H1 (cell line): ENCODE measurements around the gene DYNC2H1. TPM values are rescaled to one million over a fixed set of nuclear protein-coding genes. Genes with fewer than 3 reads are reported as not detected.

Experiments
- CTCF ChIA-PET: fragments of 300-600 bp; sonication (Branson Sonifier 250); formaldehyde crosslinking; loops from one replicate; lab custom pipeline; 2021; ENCODE audit not compliant: partially characterized antibody; lab: Charles Lee
- POLR2A ChIA-PET: fragments of 300-600 bp; sonication (Branson Sonifier 250); formaldehyde crosslinking; loops from one replicate; lab custom pipeline; 2021; ENCODE audit warnings: inconsistent platforms; ENCODE audit not compliant: partially characterized antibody; lab: Charles Lee
- DNase-seq, 2 experiments: peaks; one replicate each; pipeline versions ENCODE4 v3.0.0 to v3.0.0-alpha.2; 2010 to 2022; ENCODE audit warnings: low spot score in 2 of 2, low read depth in 1 of 2, mixed read lengths in 1 of 2
- FAIRE-seq: peaks from 2 replicates; lab custom pipeline; 2011; peaks lifted over from hg19 to GRCh38; lab: Jason Lieb, UNC
- H2AFZ ChIP-seq: 2 replicates; pipeline ENCODE4 v1.8.1; 2012; ENCODE audit warnings: low read length, inconsistent platforms
- H2AK5ac ChIP-seq: 2 replicates; pipeline ENCODE4 v1.6.1; 2013; ENCODE audit warnings: low read depth, low read length
- H2BK120ac ChIP-seq: replicated peaks from 2 replicates; pipeline ENCODE3; 2013; ENCODE audit warnings: low read depth, low read length, inconsistent platforms
- H2BK12ac ChIP-seq: 2 replicates; pipeline ENCODE4 v1.6.1; 2013; ENCODE audit warnings: low read depth, low read length
- H2BK15ac ChIP-seq: 2 replicates; pipeline ENCODE4 v1.6.1; 2013; ENCODE audit warnings: low read length
- H2BK20ac ChIP-seq: 2 replicates; pipeline ENCODE4 v1.6.1; 2013; ENCODE audit warnings: low read length
- H2BK5ac ChIP-seq: 2 replicates; pipeline ENCODE4 v1.6.1; 2013; ENCODE audit warnings: low read depth, low read length
- H3K14ac ChIP-seq: 2 replicates; pipeline ENCODE4 v1.6.1; 2013; ENCODE audit warnings: inconsistent platforms; ENCODE audit not compliant: insufficient read length
- H3K18ac ChIP-seq: 2 replicates; pipeline ENCODE4 v1.6.1; 2013; ENCODE audit warnings: low read length; ENCODE audit errors: extremely low read depth
- H3K23ac ChIP-seq: 2 replicates; pipeline ENCODE4 v1.6.1; 2013; ENCODE audit warnings: inconsistent platforms; ENCODE audit not compliant: insufficient read length
- H3K23me2 ChIP-seq: 2 replicates; pipeline ENCODE4 v1.6.1; 2013; ENCODE audit warnings: low read depth, low read length
- H3K27ac ChIP-seq: 2 replicates; pipeline ENCODE4 v1.6.1; 2011; ENCODE audit warnings: low read depth, low read length, inconsistent platforms
- H3K27me3 ChIP-seq, 4 experiments: replicated peaks in 1 of 4; 1 replicate in 1 of 4; 2 replicates in 3 of 4; pipeline versions ENCODE4 v1.6.1 to v1.8.1; 2011 to 2013; ENCODE audit warnings: low read length in 3 of 4, mild to moderate bottlenecking in 3 of 4, inconsistent platforms in 2 of 4, mixed read lengths in 2 of 4, moderate library complexity in 1 of 4; ENCODE audit not compliant: control insufficient read depth in 3 of 4, insufficient read depth in 3 of 4; ENCODE audit errors: extremely low read depth in 1 of 4
- H3K36me3 ChIP-seq, 4 experiments: 2 replicates each; pipeline versions ENCODE4 v1.6.1 to v1.8.1; 2011 to 2013; ENCODE audit warnings: mild to moderate bottlenecking in 4 of 4, low read length in 3 of 4, moderate library complexity in 2 of 4, control low read depth in 1 of 4, inconsistent platforms in 1 of 4; ENCODE audit not compliant: insufficient read depth in 4 of 4, control insufficient read depth in 2 of 4
- H3K4ac ChIP-seq: replicated peaks from 2 replicates; pipeline ENCODE3; 2013; ENCODE audit warnings: low read length, low read depth, mixed read lengths, inconsistent platforms; ENCODE audit not compliant: insufficient read length
- H3K4me1 ChIP-seq, 4 experiments: replicated peaks in 1 of 4; 1 replicate in 1 of 4; 2 replicates in 3 of 4; pipeline versions ENCODE4 v1.6.1 to v1.8.1; 2011 to 2013; ENCODE audit warnings: low read length in 3 of 4, inconsistent platforms in 2 of 4, mixed read lengths in 1 of 4; ENCODE audit not compliant: insufficient read depth in 4 of 4, control insufficient read depth in 3 of 4
- H3K4me2 ChIP-seq, 2 experiments: 2 replicates each; pipeline versions ENCODE4 v1.6.1 to v1.8.1; 2011 to 2013; ENCODE audit warnings: low read depth in 2 of 2, low read length in 2 of 2, control low read depth in 1 of 2, inconsistent platforms in 1 of 2, mild to moderate bottlenecking in 1 of 2; ENCODE audit not compliant: insufficient read depth in 1 of 2
- H3K4me3 ChIP-seq, 4 experiments: fragments of 200-600, 300-600 bp in 1 of 4; sonication (generic), shearing (Covaris generic), sonication (Bioruptor Twin) in 1 of 4; 2 replicates each; pipeline versions ENCODE4 v1.5.1 to v1.8.1; 2011 to 2016; ENCODE audit warnings: low read length in 4 of 4, low read depth in 3 of 4, control low read depth in 2 of 4, inconsistent platforms in 2 of 4, mild to moderate bottlenecking in 2 of 4, mixed read lengths in 1 of 4, moderate library complexity in 1 of 4; ENCODE audit not compliant: insufficient read depth in 2 of 4; ENCODE audit errors: extremely low read depth in 1 of 4
- H3K56ac ChIP-seq: replicated peaks from 2 replicates; pipeline ENCODE3; 2013; ENCODE audit warnings: low read depth, mild to moderate bottlenecking, mixed read lengths, low read length, inconsistent platforms; ENCODE audit not compliant: insufficient read length
- H3K79me1 ChIP-seq: 2 replicates; pipeline ENCODE4 v1.6.1; 2013; ENCODE audit warnings: low read depth, low read length, control low read depth
- H3K79me2 ChIP-seq, 2 experiments: 2 replicates each; pipeline versions ENCODE4 v1.6.1 to v1.8.1; 2012 to 2013; ENCODE audit warnings: low read length in 2 of 2, mild to moderate bottlenecking in 2 of 2, inconsistent platforms in 1 of 2; ENCODE audit not compliant: insufficient read depth in 2 of 2, control insufficient read depth in 1 of 2
- H3K9ac ChIP-seq, 4 experiments: replicated peaks in 1 of 4; 1 replicate in 1 of 4; 2 replicates in 3 of 4; pipeline versions ENCODE4 v1.6.1 to v1.8.1; 2011 to 2013; ENCODE audit warnings: low read depth in 3 of 4, low read length in 3 of 4, control low read depth in 2 of 4, mild to moderate bottlenecking in 2 of 4, moderate library complexity in 2 of 4, inconsistent platforms in 1 of 4; ENCODE audit errors: extremely low read depth in 1 of 4
- H3K9me3 ChIP-seq, 2 experiments: 2 replicates each; pipeline versions ENCODE4 v1.6.1 to v1.8.1; 2012 to 2013; ENCODE audit warnings: mild to moderate bottlenecking in 2 of 2, moderate library complexity in 2 of 2, control low read depth in 1 of 2, inconsistent platforms in 1 of 2, low read depth in 1 of 2, low read length in 1 of 2, mixed read lengths in 1 of 2; ENCODE audit not compliant: insufficient read depth in 2 of 2
- H4K20me1 ChIP-seq, 2 experiments: replicated peaks in 1 of 2; 2 replicates each; pipeline versions ENCODE3 to v1.8.1; 2011 to 2013; ENCODE audit warnings: inconsistent platforms in 2 of 2, low read length in 2 of 2, mild to moderate bottlenecking in 1 of 2; ENCODE audit not compliant: insufficient read depth in 2 of 2, control insufficient read depth in 1 of 2
- H4K5ac ChIP-seq: 2 replicates; pipeline ENCODE4 v1.6.1; 2013; ENCODE audit warnings: low read length, low read depth, mixed read lengths, inconsistent platforms; ENCODE audit not compliant: insufficient read length
- H4K8ac ChIP-seq: 2 replicates; pipeline ENCODE4 v1.8.0; 2013; ENCODE audit warnings: mild to moderate bottlenecking, moderate library complexity, low read length, inconsistent platforms; ENCODE audit not compliant: insufficient read depth; ENCODE audit errors: extremely low read depth
- H4K91ac ChIP-seq: replicated peaks from 2 replicates; pipeline ENCODE3; 2013; ENCODE audit warnings: low read length, mixed read lengths, inconsistent platforms; ENCODE audit not compliant: insufficient read length
- BRCA1 ChIP-seq: IDR thresholded peaks from 2 replicates; pipeline ENCODE4 v1.6.1; 2012; ENCODE audit warnings: low read depth, low read length, improper control_type of control experiment
- JUND ChIP-seq: IDR thresholded peaks from 2 replicates; pipeline ENCODE4 v1.6.1; 2011; ENCODE audit warnings: mild to moderate bottlenecking, improper control_type of control experiment, low read length
- MAFK ChIP-seq: IDR thresholded peaks from 2 replicates; pipeline ENCODE4 v1.6.1; 2012; ENCODE audit warnings: low read depth, mild to moderate bottlenecking, improper control_type of control experiment, low read length
- RBBP5 ChIP-seq: IDR thresholded peaks from 2 replicates; pipeline ENCODE4 v1.7.1; 2012; ENCODE audit warnings: low read depth, mild to moderate bottlenecking, inconsistent platforms, low read length, moderate library complexity, borderline replicate concordance
- SAP30 ChIP-seq: fragments of 300-600 bp; sonication (generic); IDR thresholded peaks from 2 replicates; pipeline ENCODE4 v1.7.1; 2012; ENCODE audit warnings: low read length, moderate library complexity, mild to moderate bottlenecking, inconsistent platforms; ENCODE audit not compliant: insufficient read depth, insufficient replicate concordance
- ZNF274 ChIP-seq: IDR thresholded peaks from 2 replicates; pipeline ENCODE4 v1.7.0; 2012; ENCODE audit warnings: low read length, borderline replicate concordance; ENCODE audit errors: extremely low read depth
- WGBS, 2 experiments: shearing (Covaris generic) in 1 of 2; methylation state at CpG; one replicate each; pipeline versions ENCODE4 v1.1.6 to v1.1.7; 2013 to 2015; ENCODE audit warnings: low lambda C conversion rate in 2 of 2, mixed read lengths in 2 of 2, inconsistent platforms in 1 of 2, low coverage in 1 of 2, missing lambda C conversion rate in 1 of 2; ENCODE audit not compliant: insufficient replicate concordance in 2 of 2, insufficient coverage in 1 of 2, insufficient read length in 1 of 2; ENCODE audit errors: extremely low coverage in 1 of 2, missing lambda C conversion rate in 1 of 2; 5-methylcytosine and 5-hydroxymethylcytosine counted together
- polyA plus RNA-seq, 7 experiments: library from polyadenylated mRNA; depleted of rRNA in 3 of 7; stranded (reverse) in 5 of 7; unstranded in 2 of 7; fragments of >200 nt in 5 of 7; fragments of 200-250 nt in 2 of 7; gene quantifications; 1 replicate in 5 of 7; 2 replicates in 1 of 7; 4 replicates in 1 of 7; pipeline versions ENCODE4 v1.2.1 to v1.2.3, GENCODE V29; 2011 to 2013; ENCODE audit warnings: missing spikeins in 2 of 7, mixed read lengths in 2 of 7
- total RNA-seq: library from RNA; stranded (reverse); fragmentation: NEBNext Ultra II Directional; extraction: Animal tissue kit (Norgen Biotek cat#: 25700); gene quantifications from 2 replicates; pipeline ENCODE4 v1.2.1, GENCODE V29; 2021

The DYNC2H1 gene
- total and polyA plus RNA-seq, 2 of the 8 experiments (the other 6 are each of a cell fraction or from before 2014, with no cell fraction given), result 6.2 to 12.0 TPM

DNA sequence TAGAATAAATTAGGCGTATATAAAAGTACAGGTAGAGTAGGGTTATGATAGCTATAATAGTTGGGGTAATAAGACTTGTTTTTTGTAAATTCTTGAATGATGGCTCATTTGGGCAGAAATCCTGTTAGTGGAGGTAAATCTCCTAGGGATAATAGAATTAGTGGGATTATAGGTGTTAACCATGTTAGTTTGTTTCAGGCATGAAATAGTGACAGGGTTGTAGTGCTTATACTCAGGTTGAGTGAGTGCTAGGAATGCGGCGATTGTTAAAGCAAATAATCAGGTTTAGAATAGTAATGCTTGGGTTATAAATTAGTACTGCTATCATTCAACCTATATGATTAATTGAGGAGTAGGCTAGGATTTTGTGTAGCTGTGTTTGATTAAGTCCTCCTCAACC is 297.1 kb downstream of the DYNC2H1 start:
- no peak overlapping the region for H2BK15ac ChIP-seq
- H2AFZ ChIP-seq, result no peak overlapping the region
- no peaks in the 10 kb centered on the region for H3K27me3 ChIP-seq
- no peak overlapping the region for H4K8ac ChIP-seq
- no peak overlapping the region for H3K18ac ChIP-seq
- no peak overlapping the region for H2BK120ac ChIP-seq
- no peak overlapping the region for H4K5ac ChIP-seq
- no peaks in the 10 kb centered on the region for H3K23me2 ChIP-seq
- no peak overlapping the region for H3K14ac ChIP-seq
- no peak overlapping the region for H2BK12ac ChIP-seq
- TF ChIP-seq JUND (no peak), SAP30 (no peak), MAFK (no peak), RBBP5 (no peak), BRCA1 (no peak), ZNF274 (no peak)
- TF ChIP-seq, all 59 proteins: peak for 0
- Histone ChIP-seq H3K4me2 (no peak overlapping the region), H3K56ac (no peak overlapping the region), H3K79me1 (no peaks in the 10 kb centered on the region), H4K20me1 (no peaks in the 10 kb centered on the region), H3K4ac (no peak overlapping the region), H3K9ac (no peak overlapping the region), H4K91ac (no peak overlapping the region), H2BK20ac (no peak overlapping the region), H3K23ac (no peak overlapping the region), H3K4me1 (no peaks in the 10 kb centered on the region), H3K36me3 (no peaks in the 10 kb centered on the region), H3K27ac (no peak overlapping the region), H3K9me3 (no peaks in the 10 kb centered on the region), H2BK5ac (no peak overlapping the region), H3K4me3 (no peak overlapping the region), H3K79me2 (no peaks in the 10 kb centered on the region), H2AK5ac (no peak overlapping the region)
- FAIRE-seq, result no peak
- ChIA-PET CTCF (no interaction called here), POLR2A (no interaction called here)
- 92% methylated on average over 3 of the region's 3 CpGs; no CpG with 5 or more reads in 1 of the 2 experiments for WGBS, 2 experiments
- no peak for DNase-seq
